Gastroesophageal sphincter (tissue), 4 donors: ENCODE results near the gene PSMG2. TPM values are rescaled to one million over a fixed set of nuclear protein-coding genes. Genes with fewer than 3 reads are reported as not detected.

Experiments used
- ATAC-seq: fragments of 150-250 bp; one replicate; pipeline ENCODE4 v1.9.1; 2016; ENCODE audit warnings: mild to moderate bottlenecking, moderate library complexity
- H3K27ac ChIP-seq, 4 donors: fragments of 200-600 bp; sonication (generic) in 3 of 4; 1 replicate in 3 of 4; 2 replicates in 1 of 4; pipeline ENCODE4 v1.5.1; 2016 to 2019
- H3K27me3 ChIP-seq: fragments of 200-600 bp; sonication (generic); one replicate; pipeline ENCODE4 v1.5.1; 2019
- H3K36me3 ChIP-seq, 2 donors: fragments of 200-600 bp; sonication (generic); one replicate each; pipeline ENCODE4 v1.5.1; 2019; ENCODE audit warnings: control low read depth in 1 of 2
- H3K4me1 ChIP-seq, 3 donors: fragments of 200-600 bp; sonication (generic); 1 replicate in 2 of 3; 2 replicates in 1 of 3; pipeline ENCODE4 v1.5.1; 2016 to 2019; ENCODE audit warnings: control low read depth in 2 of 3
- H3K4me3 ChIP-seq, 2 donors: fragments of 200-600 bp; sonication (generic); one replicate each; pipeline ENCODE4 v1.5.1; 2019; ENCODE audit warnings: mild to moderate bottlenecking in 1 of 2, moderate library complexity in 1 of 2
- H3K9me3 ChIP-seq, 3 donors: fragments of 200-600 bp; sonication (generic); one replicate each; pipeline ENCODE4 v1.5.1; 2017 to 2019; ENCODE audit warnings: control low read depth in 2 of 3
- EP300 ChIP-seq: sonication (generic); formaldehyde crosslinking; IDR thresholded peaks from one replicate; pipeline ENCODE4 v1.6.1; 2017; ENCODE audit warnings: antibody characterized with exemption, mild to moderate bottlenecking
- POLR2A ChIP-seq, 2 donors: fragments of 450-650 bp; IDR thresholded peaks; one replicate each; pipeline ENCODE4 v1.6.1; 2017; ENCODE audit warnings: antibody characterized with exemption in 2 of 2, mild to moderate bottlenecking in 2 of 2, moderate library complexity in 1 of 2
- POLR2AphosphoS5 ChIP-seq: sonication (generic); formaldehyde crosslinking; IDR thresholded peaks from one replicate; pipeline ENCODE4 v1.6.1; 2017; ENCODE audit warnings: antibody characterized with exemption
- WGBS, 2 donors: methylation state at CpG; one replicate each; pipeline ENCODE4 v1.1.5; 2018; ENCODE audit warnings: low coverage in 1 of 2; 5-methylcytosine and 5-hydroxymethylcytosine counted together
- total RNA-seq, 4 donors: library from RNA; depleted of rRNA; stranded (reverse); fragments of >200 nt; gene quantifications; one replicate each; pipeline ENCODE4 v1.1.0, GENCODE V29; 2016
- TF ChIP-seq, protein P1 (sequence below), 4 experiments: fragments of 200-600 bp in 2 of 4; fragments of 450-650 bp in 2 of 4; sonication (generic) in 1 of 4; IDR thresholded peaks; one replicate each; pipeline ENCODE4 v1.5.1; 2017 to 2019; ENCODE audit warnings: antibody characterized with exemption in 4 of 4, mild to moderate bottlenecking in 2 of 4, moderate library complexity in 2 of 4

The PSMG2 gene, protein sequence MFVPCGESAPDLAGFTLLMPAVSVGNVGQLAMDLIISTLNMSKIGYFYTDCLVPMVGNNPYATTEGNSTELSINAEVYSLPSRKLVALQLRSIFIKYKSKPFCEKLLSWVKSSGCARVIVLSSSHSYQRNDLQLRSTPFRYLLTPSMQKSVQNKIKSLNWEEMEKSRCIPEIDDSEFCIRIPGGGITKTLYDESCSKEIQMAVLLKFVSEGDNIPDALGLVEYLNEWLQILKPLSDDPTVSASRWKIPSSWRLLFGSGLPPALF
- 100 to 1,000 TPM in 1 of 4 donors, 10 to 100 TPM in 3; 80.5 to 101 (median 82.3) TPM for total RNA-seq

DNA sequence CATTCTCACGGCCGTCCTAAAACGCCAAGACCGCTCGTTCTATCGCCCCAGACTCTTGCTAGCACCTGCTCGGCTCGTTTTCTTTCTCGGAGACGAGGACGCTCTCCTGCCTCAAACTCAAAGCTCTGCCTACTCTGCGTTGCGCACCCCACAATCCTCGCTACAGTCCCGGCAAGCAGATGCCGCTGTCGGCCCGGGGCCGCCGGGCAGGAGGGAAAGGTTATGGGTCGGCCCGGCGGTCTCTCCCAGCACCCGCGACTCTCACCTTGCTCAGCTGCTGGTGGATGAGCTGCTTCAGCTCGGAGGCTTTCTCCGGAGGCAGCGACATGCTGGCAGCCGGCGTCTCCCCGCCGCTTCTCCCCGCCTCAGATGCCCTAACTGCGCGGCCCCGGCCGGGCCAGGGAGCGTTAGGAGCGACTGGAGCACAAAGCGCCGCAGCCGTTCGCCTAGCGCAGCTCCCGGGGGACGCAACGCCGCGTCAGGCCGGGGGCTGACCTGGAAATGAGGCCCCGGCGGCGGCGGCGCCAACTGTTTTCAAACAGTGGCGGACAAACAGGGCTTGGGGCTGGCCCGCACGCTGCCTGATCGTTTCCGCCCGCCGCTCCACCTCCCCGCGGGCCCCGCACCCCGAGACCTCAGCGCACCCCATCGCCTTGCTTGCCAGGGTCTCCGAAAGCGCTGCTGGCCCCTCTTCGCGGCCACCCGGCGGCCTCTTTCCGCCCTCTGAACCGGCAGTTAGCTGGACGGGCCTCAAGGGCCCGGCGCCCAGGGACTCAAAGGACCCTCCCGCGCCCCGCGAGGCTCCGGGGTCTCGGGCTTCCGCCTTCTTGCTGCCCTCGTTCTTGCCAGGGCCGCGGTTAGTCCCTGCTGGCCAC lies at the start of gene PSMG2, which contains the start of gene CEP76:
Gene PSMG2 (plus strand): TSS at position 822 of the 875 bp plus-strand sequence. CDS start 66 bp downstream, outside the sequence.
Gene CEP76 (minus strand): TSS at position 503 of the 875 bp plus-strand sequence. CDS start 175 bp downstream, at position 328.
- peaks cover 7 to 54% (median 12%) of the 10 kb centered on the region in 3 donors for H3K4me1 ChIP-seq
- WGBS, 2 donors = 0% methylated on average over 7 of the region's 89 CpGs; no CpG with 5 or more reads in 1 of the 2 donors

DNA sequence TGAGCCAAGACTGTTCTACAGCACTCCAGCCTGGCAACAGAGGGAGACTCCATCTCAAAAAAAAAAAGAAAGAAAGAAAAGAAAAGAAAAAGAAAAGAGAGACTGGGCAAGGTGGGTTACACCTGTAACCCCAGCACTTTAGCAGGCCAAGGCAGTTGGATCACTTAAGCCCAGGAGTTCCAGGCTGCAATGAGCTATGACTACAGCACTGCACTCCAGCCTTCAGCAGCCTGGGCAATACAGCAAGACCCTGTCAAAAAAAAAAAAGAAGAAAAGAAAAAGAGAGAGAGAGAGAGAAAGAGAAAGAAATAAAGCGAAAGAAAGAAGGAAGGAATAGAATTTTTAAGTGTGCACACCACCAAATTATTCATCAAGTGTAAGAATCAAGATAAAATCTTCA lies 47.9 kb upstream of the PSMG2 start:
- 80 to 100% methylated on average over 1 of the region's 1 CpG for WGBS, 2 donors

More for the DNA sequence above, at the start of gene PSMG2, which contains the start of gene CEP76:
- Histone ChIP-seq H3K27ac (peak within 1 kb of the TSS; percentile 93 to 98 (median 96)), H3K36me3 (peaks cover 0 to 31% of the 10 kb centered on the region in 2 donors), H3K27me3 (no peaks in the 10 kb centered on the region), H3K9me3 (no peaks in the 10 kb centered on the region), H3K4me3 (peak within 1 kb of the TSS; percentile 75 to 90)
- ATAC-seq = peak; percentile 97
- TF ChIP-seq EP300 (no peak), POLR2A (IDR thresholded peaks at IDR 0.05) (peak; percentile 84 to 91), POLR2AphosphoS5 (peak; percentile 84)
- TF ChIP-seq, protein P1, sequence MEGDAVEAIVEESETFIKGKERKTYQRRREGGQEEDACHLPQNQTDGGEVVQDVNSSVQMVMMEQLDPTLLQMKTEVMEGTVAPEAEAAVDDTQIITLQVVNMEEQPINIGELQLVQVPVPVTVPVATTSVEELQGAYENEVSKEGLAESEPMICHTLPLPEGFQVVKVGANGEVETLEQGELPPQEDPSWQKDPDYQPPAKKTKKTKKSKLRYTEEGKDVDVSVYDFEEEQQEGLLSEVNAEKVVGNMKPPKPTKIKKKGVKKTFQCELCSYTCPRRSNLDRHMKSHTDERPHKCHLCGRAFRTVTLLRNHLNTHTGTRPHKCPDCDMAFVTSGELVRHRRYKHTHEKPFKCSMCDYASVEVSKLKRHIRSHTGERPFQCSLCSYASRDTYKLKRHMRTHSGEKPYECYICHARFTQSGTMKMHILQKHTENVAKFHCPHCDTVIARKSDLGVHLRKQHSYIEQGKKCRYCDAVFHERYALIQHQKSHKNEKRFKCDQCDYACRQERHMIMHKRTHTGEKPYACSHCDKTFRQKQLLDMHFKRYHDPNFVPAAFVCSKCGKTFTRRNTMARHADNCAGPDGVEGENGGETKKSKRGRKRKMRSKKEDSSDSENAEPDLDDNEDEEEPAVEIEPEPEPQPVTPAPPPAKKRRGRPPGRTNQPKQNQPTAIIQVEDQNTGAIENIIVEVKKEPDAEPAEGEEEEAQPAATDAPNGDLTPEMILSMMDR (IDR thresholded peaks at IDR 0.05) = no peak

DNA sequence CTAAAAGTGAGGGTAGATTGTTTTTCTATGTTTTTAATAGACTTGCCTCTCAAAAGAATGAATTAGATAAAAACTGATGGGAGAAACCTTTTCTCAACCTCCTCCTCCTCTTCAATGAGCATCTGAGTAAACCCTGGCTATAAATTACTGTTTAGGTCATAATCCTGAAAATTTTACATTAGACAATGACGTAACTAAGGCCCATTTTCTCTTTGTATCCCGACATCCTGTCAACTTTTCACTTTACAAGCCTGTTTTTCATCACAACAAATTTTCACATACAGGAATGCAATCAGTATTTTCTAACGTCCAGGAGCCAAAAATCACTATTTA lies 46.3 kb upstream of the PSMG2 start:
- WGBS, 2 donors = 0% methylated on average over 2 to 3 of the region's 3 CpGs
- ATAC-seq = no peak
- peaks cover 0 to 5% of the 10 kb centered on the region in 2 donors for H3K36me3 ChIP-seq
- TF ChIP-seq POLR2AphosphoS5 = no peak
- TF ChIP-seq POLR2A (IDR thresholded peaks at IDR 0.05) = no peak
- TF ChIP-seq, protein P1 (IDR thresholded peaks at IDR 0.05) = no peak
- TF ChIP-seq EP300 = no peak
- peaks cover 0 to 61% (median 5%) of the 10 kb centered on the region in 3 donors for H3K4me1 ChIP-seq
- H3K27ac ChIP-seq = peak overlapping the region; percentile 95 to 98 (median 98)
- H3K9me3 ChIP-seq = no peaks in the 10 kb centered on the region
- H3K27me3 ChIP-seq = no peaks in the 10 kb centered on the region
- H3K4me3 ChIP-seq = peak overlapping the region; percentile 83 to 84

More for the DNA sequence above, 47.9 kb upstream of the PSMG2 start:
- Histone ChIP-seq H3K4me3 (no peak overlapping the region), H3K27me3 (no peaks in the 10 kb centered on the region), H3K36me3 (no peaks in the 10 kb centered on the region), H3K4me1 (peaks cover 0 to 68% (median 9%) of the 10 kb centered on the region in 3 donors), H3K27ac (no peak overlapping the region), H3K9me3 (no peaks in the 10 kb centered on the region)
- no peak for ATAC-seq
- TF ChIP-seq POLR2A (IDR thresholded peaks at IDR 0.05) = no peak

DNA sequence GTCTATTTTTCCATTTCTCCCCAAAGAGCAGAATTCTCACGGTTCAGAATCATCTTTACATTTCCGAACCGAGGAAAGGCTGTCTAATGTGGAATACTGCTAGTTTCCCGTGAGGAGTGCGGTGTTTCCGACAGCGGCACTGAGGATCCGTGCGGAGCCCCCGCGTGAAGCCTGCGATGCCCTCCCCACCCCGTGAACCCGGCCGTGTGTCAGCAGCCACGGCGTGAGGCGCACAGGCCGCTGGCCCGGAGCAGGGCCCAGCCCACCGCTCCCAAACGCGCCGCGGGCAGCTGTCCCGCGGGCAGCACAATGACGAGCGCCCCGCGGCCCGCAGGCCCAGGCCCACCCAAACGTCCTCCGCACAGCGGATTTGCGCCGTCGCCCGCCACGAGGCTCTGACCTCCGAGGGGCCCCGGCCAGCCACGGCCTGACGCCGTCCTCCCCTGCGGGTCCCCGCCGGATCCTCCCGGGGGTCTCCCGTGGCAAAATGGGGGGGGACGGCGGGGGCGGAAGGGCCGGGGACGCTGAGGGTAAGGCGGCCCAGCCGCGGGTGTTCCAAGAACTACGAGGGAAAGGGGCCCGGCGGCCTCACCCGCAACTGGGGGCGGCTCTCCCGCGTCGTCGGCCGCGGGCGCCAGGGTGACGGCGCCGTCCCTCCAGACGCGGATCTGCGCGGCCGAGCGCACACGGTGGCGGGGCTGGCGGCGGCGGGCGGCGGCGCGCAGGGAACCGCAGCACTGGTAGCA lies 45.7 kb upstream of the PSMG2 start:
- WGBS, 2 donors = 0% methylated on average over 4 of the region's 89 CpGs; no CpG with 5 or more reads in 1 of the 2 donors
- peak overlapping the region; percentile 95 to 98 (median 98) for H3K27ac ChIP-seq
- H3K4me3 ChIP-seq = peak overlapping the region; percentile 83 to 84
- TF ChIP-seq POLR2A (IDR thresholded peaks at IDR 0.05) (peak; percentile 54 to 55), EP300 (no peak)
- H3K36me3 ChIP-seq = peaks cover 0 to 6% of the 10 kb centered on the region in 2 donors
- H3K4me1 ChIP-seq = peaks cover 0 to 55% (median 4%) of the 10 kb centered on the region in 3 donors
- H3K27me3 ChIP-seq = no peaks in the 10 kb centered on the region
- ATAC-seq = peak; percentile 72
- H3K9me3 ChIP-seq = no peaks in the 10 kb centered on the region

DNA sequence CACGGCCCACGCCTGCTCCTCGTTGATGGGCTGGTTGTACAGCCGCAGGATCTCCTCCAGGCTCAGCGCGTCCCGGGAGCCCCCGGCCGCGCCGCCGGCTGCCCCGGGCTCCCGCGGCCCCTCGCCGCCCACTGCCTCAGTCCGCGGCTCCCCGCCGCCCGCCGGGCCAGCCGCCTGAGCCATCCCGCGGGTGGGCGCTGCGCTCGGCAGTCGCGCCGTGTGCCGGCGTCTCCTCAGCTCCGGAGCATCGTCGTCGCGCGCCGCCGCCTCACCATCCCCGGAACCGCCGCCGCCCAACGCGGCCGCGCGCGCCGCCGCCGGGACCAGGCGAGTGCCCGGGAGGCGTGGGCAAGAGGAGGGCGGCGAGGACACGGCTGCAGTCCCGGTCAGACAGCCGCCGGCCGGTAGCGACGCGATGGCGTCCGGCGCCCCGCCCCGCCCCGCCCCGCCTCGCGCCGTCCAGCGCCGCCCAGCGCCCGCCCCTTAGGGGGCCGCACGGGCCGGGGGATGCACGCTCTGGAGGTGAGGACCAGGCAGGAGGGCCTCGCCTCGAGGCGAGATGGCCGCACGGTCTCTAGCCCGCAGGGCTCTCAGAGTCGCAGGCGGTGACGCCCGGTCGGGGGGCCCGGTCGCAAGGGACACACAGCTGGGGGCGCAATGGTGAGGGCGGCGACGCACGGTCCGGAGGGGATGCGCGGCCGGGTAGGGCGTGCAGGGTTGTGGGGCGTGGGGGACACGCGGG lies 45.0 kb upstream of the PSMG2 start, which contains the start of gene SPIRE1:
Gene SPIRE1 (minus strand): TSS at position 424 of the 742 bp plus-strand sequence. CDS start 241 bp downstream, at position 183.
- peak; percentile 90 for ATAC-seq
- peaks cover 0 to 6% of the 10 kb centered on the region in 2 donors for H3K36me3 ChIP-seq
- H3K4me3 ChIP-seq = peak within 1 kb of the TSS; percentile 83 to 84
- H3K9me3 ChIP-seq = no peaks in the 10 kb centered on the region
- no peaks in the 10 kb centered on the region for H3K27me3 ChIP-seq
- no CpG with 5 or more reads among the region's 112 CpGs for WGBS, 2 donors
- H3K27ac ChIP-seq = peak within 1 kb of the TSS; percentile 95 to 98 (median 98)
- peaks cover 0 to 48% (median 3%) of the 10 kb centered on the region in 3 donors for H3K4me1 ChIP-seq
- TF ChIP-seq POLR2A (IDR thresholded peaks at IDR 0.05) (peak; percentile 70 to 83), EP300 (no peak), POLR2AphosphoS5 (peak; percentile 38)
- TF ChIP-seq, protein P1 (IDR thresholded peaks at IDR 0.05) = peak in 1 of 4 experiments; percentile 43
